Caco-2 (cell line): ENCODE results near the gene IFNGR1. TPM values are rescaled to one million over a fixed set of nuclear protein-coding genes. Genes with fewer than 3 reads are reported as not detected.

Source experiments
- BruUV-seq: library from RNA; stranded (reverse); fragments of 400-500 nt; replicated peaks from 2 replicates; lab custom pipeline; 2021; lab: Mats Ljungman, UMichigan
- CTCF ChIA-PET: fragments of 300-600 bp; sonication (Branson Sonifier 250); formaldehyde crosslinking; loops from one replicate; lab custom pipeline; 2022; ENCODE audit warnings: antibody characterized with exemption; lab: Charles Lee
- POLR2A ChIA-PET: fragments of 300-600 bp; sonication (Branson Sonifier 250); formaldehyde crosslinking; loops from one replicate; lab custom pipeline; 2022; ENCODE audit warnings: antibody characterized with exemption; lab: Charles Lee
- DNase-seq, 2 experiments: peaks; one replicate each; pipeline versions ENCODE4 v3.0.0 to v3.0.0-alpha.2; 2020 to 2022
- H3K27me3 ChIP-seq: replicated peaks from 2 replicates; pipeline ENCODE4 v1.6.0; 2011; ENCODE audit warnings: low read length; ENCODE audit not compliant: control insufficient read depth, insufficient read depth
- H3K36me3 ChIP-seq: 2 replicates; pipeline ENCODE4 v1.5.1; 2011; ENCODE audit warnings: low read length; ENCODE audit not compliant: control insufficient read depth, insufficient read depth
- H3K4me1 ChIP-seq: fragments of 250-450 bp; sonication (Bioruptor Pico); 2 replicates; pipeline ENCODE4 v1.5.1; 2020; ENCODE audit warnings: mild to moderate bottlenecking
- H3K4me3 ChIP-seq: 2 replicates; pipeline ENCODE4 v1.5.1; 2011; ENCODE audit warnings: low read depth, mild to moderate bottlenecking, control low read depth, low read length
- H3K9me3 ChIP-seq: fragments of 250-450 bp; sonication (Bioruptor Pico); 2 replicates; pipeline ENCODE4 v1.5.1; 2020; ENCODE audit warnings: mild to moderate bottlenecking, moderate library complexity
- H3K27ac Mint-ChIP-seq: one replicate; pipeline ENCODE4 v1.8.0; 2022; ENCODE audit warnings: mixed read lengths; ENCODE audit not compliant: unreplicated experiment
- H3K27me3 Mint-ChIP-seq: one replicate; pipeline ENCODE4 v1.8.0; 2022; ENCODE audit warnings: mixed read lengths; ENCODE audit not compliant: insufficient read depth, unreplicated experiment
- H3K36me3 Mint-ChIP-seq: one replicate; pipeline ENCODE4 v1.8.0; 2022; ENCODE audit warnings: mild to moderate bottlenecking, mixed read lengths; ENCODE audit not compliant: insufficient read depth, unreplicated experiment
- H3K4me1 Mint-ChIP-seq: one replicate; pipeline ENCODE4 v1.8.0; 2022; ENCODE audit warnings: low read depth, mixed read lengths; ENCODE audit not compliant: unreplicated experiment
- H3K4me3 Mint-ChIP-seq: one replicate; pipeline ENCODE4 v1.8.0; 2022; ENCODE audit warnings: mild to moderate bottlenecking, moderate library complexity, mixed read lengths; ENCODE audit not compliant: unreplicated experiment
- H3K9me3 Mint-ChIP-seq: one replicate; pipeline ENCODE4 v1.8.0; 2022; ENCODE audit warnings: mixed read lengths; ENCODE audit not compliant: unreplicated experiment
- intact Hi-C: fragments of 100-400 bp; cut with micrococcal nuclease; formaldehyde crosslinking; loops from one replicate; pipeline ENCODE4 v1.10.0; 2022; ENCODE audit not compliant: unreplicated experiment
- total RNA-seq: library from RNA; stranded (reverse); gene quantifications from 2 replicates; pipeline ENCODE4 v1.2.3, GENCODE V29; 2022
- TF ChIP-seq, protein P1 (sequence below), 2 experiments: fragments of 200-600 bp in 1 of 2; IDR thresholded peaks; 1 replicate in 1 of 2; 2 replicates in 1 of 2; pipeline versions ENCODE4 v1.5.1 to v1.8.0; 2011 to 2022; ENCODE audit warnings: antibody characterized with exemption in 1 of 2, control low read depth in 1 of 2, inconsistent platforms in 1 of 2, low read depth in 1 of 2, low read length in 1 of 2, mild to moderate bottlenecking in 1 of 2, moderate library complexity in 1 of 2; ENCODE audit not compliant: insufficient read depth in 1 of 2, severe bottlenecking in 1 of 2, unreplicated experiment in 1 of 2

The IFNGR1 gene
- total RNA-seq, 1 experiment from 2014 or later, result 58.0 TPM

DNA sequence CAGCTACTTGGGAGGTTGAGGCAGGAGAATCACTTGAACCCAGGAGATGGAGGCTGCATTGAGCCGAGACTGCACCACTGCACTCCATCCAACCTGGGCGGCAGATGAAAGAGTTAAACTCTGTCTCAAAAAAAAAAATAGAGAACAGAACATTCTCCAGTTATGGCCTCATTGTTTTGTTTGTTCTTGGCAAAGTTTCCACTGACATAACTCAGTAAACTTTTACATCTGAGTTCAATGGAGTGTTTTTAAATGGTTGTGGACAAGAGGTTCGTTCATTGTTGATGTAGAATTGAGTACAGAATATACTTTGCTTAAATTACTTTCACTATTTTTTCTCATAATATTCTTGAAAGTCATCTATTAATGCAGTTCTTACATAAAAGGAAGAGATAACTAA, 42.2 kb upstream of the IFNGR1 start:
- no peaks in the 10 kb centered on the region for H3K27me3 Mint-ChIP-seq
- intact Hi-C loops, result no loop called here
- Histone ChIP-seq H3K36me3 (no peaks in the 10 kb centered on the region), H3K4me3 (no peak overlapping the region), H3K27me3 (no peaks in the 10 kb centered on the region), H3K4me1 (peaks cover 6% of the 10 kb centered on the region; the same call in 1 of the 2 replicates), H3K9me3 (0 out of 2 replicates have a peak, but pooled peaks cover 3% of the 10 kb centered on the region)
- H3K27ac Mint-ChIP-seq, result peak overlapping the region; percentile 26
- H3K4me3 Mint-ChIP-seq, result no peak overlapping the region
- H3K9me3 Mint-ChIP-seq, result peaks cover 30% of the 10 kb centered on the region
- H3K36me3 Mint-ChIP-seq, result no peaks in the 10 kb centered on the region
- no peaks in the 10 kb centered on the region for H3K4me1 Mint-ChIP-seq
- no peak for DNase-seq
- ChIA-PET POLR2A (no interaction called here), CTCF (no interaction called here)
- TF ChIP-seq, protein P1, sequence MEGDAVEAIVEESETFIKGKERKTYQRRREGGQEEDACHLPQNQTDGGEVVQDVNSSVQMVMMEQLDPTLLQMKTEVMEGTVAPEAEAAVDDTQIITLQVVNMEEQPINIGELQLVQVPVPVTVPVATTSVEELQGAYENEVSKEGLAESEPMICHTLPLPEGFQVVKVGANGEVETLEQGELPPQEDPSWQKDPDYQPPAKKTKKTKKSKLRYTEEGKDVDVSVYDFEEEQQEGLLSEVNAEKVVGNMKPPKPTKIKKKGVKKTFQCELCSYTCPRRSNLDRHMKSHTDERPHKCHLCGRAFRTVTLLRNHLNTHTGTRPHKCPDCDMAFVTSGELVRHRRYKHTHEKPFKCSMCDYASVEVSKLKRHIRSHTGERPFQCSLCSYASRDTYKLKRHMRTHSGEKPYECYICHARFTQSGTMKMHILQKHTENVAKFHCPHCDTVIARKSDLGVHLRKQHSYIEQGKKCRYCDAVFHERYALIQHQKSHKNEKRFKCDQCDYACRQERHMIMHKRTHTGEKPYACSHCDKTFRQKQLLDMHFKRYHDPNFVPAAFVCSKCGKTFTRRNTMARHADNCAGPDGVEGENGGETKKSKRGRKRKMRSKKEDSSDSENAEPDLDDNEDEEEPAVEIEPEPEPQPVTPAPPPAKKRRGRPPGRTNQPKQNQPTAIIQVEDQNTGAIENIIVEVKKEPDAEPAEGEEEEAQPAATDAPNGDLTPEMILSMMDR (IDR thresholded peaks at IDR 0.05; ENCODE audit: insufficient read depth in 1 of 2, low read depth in 1 of 2, low read length in 1 of 2, severe bottlenecking in 1 of 2, unreplicated experiment in 1 of 2), result no peak
- no TSS peak for BruUV-seq

DNA sequence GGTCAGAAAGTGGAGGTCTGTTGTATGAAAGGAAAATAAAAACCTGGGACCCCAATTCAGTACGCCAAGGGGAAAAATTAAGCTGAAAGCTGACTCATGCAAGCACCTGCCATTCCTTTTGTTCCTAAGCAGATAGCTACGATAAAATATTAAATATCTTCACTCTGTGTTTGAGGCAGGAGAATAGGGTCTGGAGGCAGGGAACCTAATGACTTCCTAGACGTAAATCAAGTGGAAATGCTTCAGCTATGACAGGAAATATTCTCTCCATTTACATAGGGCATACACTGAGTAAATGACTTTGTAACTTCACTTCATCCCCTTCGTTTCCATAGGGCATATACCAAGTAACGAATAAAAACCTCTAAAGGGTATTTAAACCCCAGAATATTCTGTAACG, 41.0 kb upstream of the IFNGR1 start:
- Histone ChIP-seq H3K36me3 (no peaks in the 10 kb centered on the region), H3K4me3 (no peak overlapping the region), H3K4me1 (peaks cover 6% of the 10 kb centered on the region; the same call in 1 of the 2 replicates), H3K27me3 (no peaks in the 10 kb centered on the region), H3K9me3 (peaks cover 8% of the 10 kb centered on the region)
- H3K9me3 Mint-ChIP-seq, result peaks cover 19% of the 10 kb centered on the region
- ChIA-PET CTCF (no interaction called here), POLR2A (no interaction called here)
- intact Hi-C loops, result no loop called here
- H3K27ac Mint-ChIP-seq, result no peak overlapping the region
- no peaks in the 10 kb centered on the region for H3K4me1 Mint-ChIP-seq
- H3K4me3 Mint-ChIP-seq, result no peak overlapping the region
- BruUV-seq, result no TSS peak
- no peaks in the 10 kb centered on the region for H3K27me3 Mint-ChIP-seq
- TF ChIP-seq, protein P1 (IDR thresholded peaks at IDR 0.05; ENCODE audit: insufficient read depth in 1 of 2, low read depth in 1 of 2, low read length in 1 of 2, severe bottlenecking in 1 of 2, unreplicated experiment in 1 of 2), result no peak
- H3K36me3 Mint-ChIP-seq, result no peaks in the 10 kb centered on the region
- no peak for DNase-seq

- Mint-ChIP-seq H3K9me3 (peaks cover 22% of the 10 kb centered on the region), H3K27me3 (no peaks in the 10 kb centered on the region), H3K4me1 (no peaks in the 10 kb centered on the region), H3K27ac (no peak overlapping the region), H3K4me3 (no peak overlapping the region), H3K36me3 (no peaks in the 10 kb centered on the region)
- no peak for DNase-seq
- H3K4me1 ChIP-seq, result peaks cover 6% of the 10 kb centered on the region; the same call in 1 of the 2 replicates
- no peak overlapping the region for H3K4me3 ChIP-seq
- TF ChIP-seq, protein P1 (IDR thresholded peaks at IDR 0.05; ENCODE audit: insufficient read depth in 1 of 2, low read depth in 1 of 2, low read length in 1 of 2, severe bottlenecking in 1 of 2, unreplicated experiment in 1 of 2), result no peak
- no peaks in the 10 kb centered on the region for H3K27me3 ChIP-seq
- BruUV-seq, result no TSS peak
- CTCF ChIA-PET, result no interaction called here
- intact Hi-C loops, result no loop called here
- H3K36me3 ChIP-seq, result no peaks in the 10 kb centered on the region
- POLR2A ChIA-PET, result no interaction called here
- H3K9me3 ChIP-seq, result peaks cover 10% of the 10 kb centered on the region
These were observed 40.2 kb upstream of the IFNGR1 start for GRCh38 chr6:137259349-137259748.
